HEK293T (cell line): ENCODE measurements around the gene MLLT3.

Source experiments
- BHLHE40 ChIP-seq: fragments of 450-650 bp; IDR thresholded peaks from 2 replicates; pipeline ENCODE4 v1.6.1; 2016; ENCODE audit warnings: mild to moderate bottlenecking, moderate library complexity, borderline replicate concordance
- ELF4 ChIP-seq: fragments of 450-650 bp; IDR thresholded peaks from 2 replicates; pipeline ENCODE4 v1.6.1; 2017; ENCODE audit warnings: antibody characterized with exemption
- FOXA1 ChIP-seq: fragments of 450-650 bp; IDR thresholded peaks from 2 replicates; pipeline ENCODE4 v1.6.1; 2016; ENCODE audit warnings: mild to moderate bottlenecking
- FOXK2 ChIP-seq: fragments of 450-650 bp; IDR thresholded peaks from 2 replicates; pipeline ENCODE4 v1.6.1; 2016; ENCODE audit warnings: mild to moderate bottlenecking
- FOXM1 ChIP-seq: fragments of 450-650 bp; IDR thresholded peaks from 2 replicates; pipeline ENCODE4 v1.6.1; 2017; ENCODE audit warnings: mild to moderate bottlenecking, borderline replicate concordance
- L3MBTL2 ChIP-seq: fragments of 450-650 bp; conservative IDR thresholded peaks from 2 replicates; pipeline ENCODE4 v1.6.1; 2016; ENCODE audit warnings: mild to moderate bottlenecking
- LEF1 ChIP-seq: fragments of 450-650 bp; IDR thresholded peaks from 2 replicates; pipeline ENCODE4 v1.6.1; 2017; ENCODE audit warnings: mild to moderate bottlenecking, borderline replicate concordance
- NFRKB ChIP-seq: fragments of 450-650 bp; IDR thresholded peaks from 2 replicates; pipeline ENCODE4 v1.6.1; 2016; ENCODE audit warnings: mild to moderate bottlenecking, moderate library complexity
- PKNOX1 ChIP-seq: fragments of 450-650 bp; IDR thresholded peaks from 2 replicates; pipeline ENCODE4 v1.6.1; 2016
- SP1 ChIP-seq: fragments of 450-650 bp; IDR thresholded peaks from 2 replicates; pipeline ENCODE4 v1.6.1; 2017
- SUZ12 ChIP-seq: fragments of 450-650 bp; IDR thresholded peaks from 2 replicates; pipeline ENCODE4 v1.6.1; 2016; ENCODE audit warnings: mild to moderate bottlenecking
- TARDBP ChIP-seq: fragments of 450-650 bp; IDR thresholded peaks from 2 replicates; pipeline ENCODE4 v1.6.1; 2016
- ZNF384 ChIP-seq: fragments of 450-650 bp; IDR thresholded peaks from 2 replicates; pipeline ENCODE4 v1.6.1; 2016

GRCh38 chr9:20573023-20573422 is 49.3 kb downstream of the MLLT3 start:
- TF ChIP-seq ELF4, result no peak
- TF ChIP-seq FOXM1, result no peak
- no peak for TF ChIP-seq ZNF384
- TF ChIP-seq L3MBTL2, result no peak
- no peak for TF ChIP-seq FOXK2
- no peak for TF ChIP-seq SUZ12
- no peak for TF ChIP-seq FOXA1
- no peak for TF ChIP-seq PKNOX1
- no peak for TF ChIP-seq BHLHE40
- TF ChIP-seq LEF1, result no peak
- no peak for TF ChIP-seq TARDBP
- TF ChIP-seq SP1, result no peak
- TF ChIP-seq NFRKB, result no peak
